SK-N-MC (cell line): ENCODE data around the gene APPL1.

Source experiments
- EZH2 ChIP-seq: fragments of 200-600 bp; sonication (generic); IDR thresholded peaks from one replicate; pipeline ENCODE4 v1.6.1; 2017; ENCODE audit warnings: antibody characterized with exemption
- POLR2AphosphoS5 ChIP-seq: IDR thresholded peaks from 2 replicates; pipeline ENCODE4 v1.6.1; 2012; ENCODE audit warnings: mild to moderate bottlenecking, low read depth, low read length, borderline replicate concordance

DNA sequence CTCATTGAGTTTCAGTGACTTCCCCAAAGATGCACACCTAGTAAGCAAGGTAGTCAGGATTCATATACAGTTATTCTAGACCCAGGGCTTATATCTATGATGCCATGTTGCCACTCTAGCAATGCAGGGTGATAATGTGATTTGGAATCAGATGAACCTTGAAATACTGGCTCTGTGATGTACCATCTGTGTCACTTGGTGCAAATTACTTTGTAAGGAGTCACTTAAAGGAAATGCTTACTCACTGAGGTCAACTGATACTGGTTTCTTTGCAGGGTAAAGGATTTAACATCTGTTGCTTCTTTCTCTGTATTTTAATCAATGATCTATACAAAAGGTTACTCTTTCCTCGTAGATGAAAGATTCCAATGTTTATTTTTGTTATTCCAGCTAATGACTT, 54.2 kb downstream of the APPL1 start:
- TF ChIP-seq EZH2 (no peak), POLR2AphosphoS5 (no peak)
